VCaP (cell line): ENCODE results near the gene COQ8A.

ENCODE experiments used
- H3K27ac ChIP-seq: fragments of 450-650 bp; 2 replicates; pipeline ENCODE4 v1.5.1; 2017
- CTCF ChIP-seq: fragments of 450-650 bp; conservative IDR thresholded peaks from 2 replicates; pipeline ENCODE4 v1.5.1; 2017; ENCODE audit warnings: mild to moderate bottlenecking, moderate library complexity

The COQ8A gene

GRCh38 chr1:226974544-226975258 lies 34.6 kb downstream of the COQ8A start:
- TF ChIP-seq CTCF, result no peak
- no peak overlapping the region for H3K27ac ChIP-seq

GRCh38 chr1:226975259-226976250 lies 35.5 kb downstream of the COQ8A start:
- H3K27ac ChIP-seq, result no peak overlapping the region
- TF ChIP-seq CTCF, result no peak

- TF ChIP-seq CTCF, result no peak
- no peak overlapping the region for H3K27ac ChIP-seq
Measured at GRCh38 chr1:226976276-226976977, 36.3 kb downstream of the COQ8A start.

DNA sequence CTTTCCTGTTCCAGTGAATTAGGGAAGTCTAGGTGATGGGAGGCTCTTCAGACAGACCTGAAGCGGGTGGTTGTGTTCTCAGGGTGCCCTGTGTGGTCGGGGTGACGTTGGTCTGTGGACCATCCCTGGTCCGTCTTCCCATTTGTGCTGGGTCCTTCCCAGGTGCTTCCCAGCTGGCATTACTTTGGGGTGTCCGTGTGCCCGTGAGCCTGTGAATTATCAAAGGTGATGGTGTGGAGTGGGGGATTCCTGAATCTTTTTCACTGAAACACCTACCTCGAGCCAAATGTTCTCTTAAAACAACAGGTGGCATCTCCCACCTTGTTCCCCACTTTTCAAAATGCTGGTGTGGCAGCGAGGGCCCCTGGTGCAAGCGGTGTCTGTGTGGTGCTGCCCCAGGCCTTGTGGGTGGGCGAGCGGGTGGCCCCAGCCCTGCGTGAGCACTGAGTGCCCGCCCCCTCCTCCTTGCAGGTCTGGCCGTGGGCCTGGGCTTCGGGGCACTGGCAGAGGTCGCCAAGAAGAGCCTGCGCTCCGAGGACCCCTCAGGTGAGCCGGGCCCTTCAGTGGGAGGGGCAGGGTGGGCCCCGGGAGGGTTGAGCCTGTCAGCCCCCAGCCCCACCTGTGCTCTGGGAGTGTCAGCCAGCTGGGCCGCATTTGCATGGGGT lies 37.0 kb downstream of the COQ8A start:
- no peak overlapping the region for H3K27ac ChIP-seq
- TF ChIP-seq CTCF, result no peak

DNA sequence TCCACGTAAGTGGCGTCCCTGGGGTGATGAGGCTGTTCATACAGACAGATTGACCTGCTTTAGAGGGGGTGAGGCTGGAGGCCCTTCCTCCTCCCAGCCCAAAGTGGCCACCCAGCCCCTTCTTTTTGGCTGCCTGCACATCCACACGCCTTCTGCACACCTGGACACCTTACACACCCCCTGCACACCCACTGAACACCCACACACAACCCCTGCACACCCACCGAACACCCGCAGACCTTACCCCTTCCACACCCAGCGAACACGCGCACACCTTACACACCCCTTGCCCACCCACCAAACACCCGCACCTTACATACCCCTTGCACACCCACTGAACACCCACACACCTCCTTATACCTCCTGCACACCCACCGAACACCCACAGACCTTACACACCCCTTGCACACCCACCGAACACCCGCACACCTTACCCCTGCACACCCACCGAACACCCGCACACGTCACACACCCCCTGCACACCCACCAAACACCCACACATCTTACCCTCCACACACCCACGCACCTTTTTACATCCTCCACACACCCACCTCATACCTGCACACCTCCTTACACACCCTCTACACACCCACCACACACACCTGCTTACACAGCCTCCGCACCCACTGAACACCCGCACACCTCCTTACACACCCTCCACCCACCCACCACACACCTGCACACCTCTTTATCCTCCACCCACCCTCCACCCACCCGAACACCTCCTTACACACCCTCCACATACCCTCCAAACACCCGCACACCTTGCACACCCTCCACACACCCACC lies 37.7 kb downstream of the COQ8A start:
- H3K27ac ChIP-seq, result no peak overlapping the region
- TF ChIP-seq CTCF, result no peak

DNA sequence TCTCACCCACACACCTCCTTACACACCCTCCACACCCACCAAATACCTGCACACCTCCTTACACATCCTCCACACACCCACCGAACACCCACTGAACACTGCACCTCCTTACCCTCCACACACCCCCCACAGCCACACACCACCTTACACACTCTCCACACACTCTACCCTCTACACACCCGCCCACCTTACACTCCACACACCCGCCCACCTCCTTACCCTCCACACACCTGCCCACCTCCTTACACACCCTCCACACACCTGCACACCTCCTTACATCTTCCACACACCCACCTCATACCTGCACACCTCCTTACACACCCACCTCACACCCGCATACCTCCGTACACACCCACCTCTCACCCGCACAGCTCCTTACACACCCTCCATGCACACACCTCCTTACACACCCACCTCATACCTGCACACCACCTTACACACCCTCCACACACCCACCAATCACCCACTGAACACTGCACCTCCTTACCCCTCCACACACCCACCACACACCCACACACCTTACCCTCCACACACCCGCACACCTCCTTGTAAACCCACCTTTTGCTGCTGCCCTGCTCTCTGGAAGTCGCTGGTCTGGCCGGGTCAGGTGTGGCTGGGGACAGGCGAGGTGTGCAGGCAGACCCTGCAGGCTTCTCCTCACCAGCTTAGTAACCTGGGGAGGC lies 38.5 kb downstream of the COQ8A start:
- no peak for TF ChIP-seq CTCF
- no peak overlapping the region for H3K27ac ChIP-seq
